Measurements from ENCODE around the gene COPS6.

GRCh38 chr7:100095704-100096103 lies 6.9 kb downstream of the COPS6 start:
- TF ChIP-seq GATA2 (IDR thresholded peaks at IDR 0.05; ENCODE audit: low read depth, low read length) (no peak), GATA3 (IDR thresholded peaks at IDR 0.05; ENCODE audit: low read depth, low read length) (no peak)

Measured in SH-SY5Y (cell line).